Activated T-cell treated with anti-CD3 and anti-CD28 coated beads, Interleukin-2, amount 50 U/mL, for 4 hours (primary cell): Measurements from ENCODE around the gene ZBTB20. TPM values are rescaled to one million over a fixed set of nuclear protein-coding genes. Genes with fewer than 3 reads are reported as not detected.
"Not testable (repeated sequence)": the region's sequence is repeated elsewhere in the genome, so short reads cannot be mapped to it uniquely, and the experiment has no call there.

Source experiments
- ATAC-seq, 2 donors: fragments of 200-7000 bp; cut with Tn5 transposase; one replicate each; pipeline ENCODE4 v1.10.0; 2021
- DNase-seq: peaks from one replicate; pipeline ENCODE4 v3.0.0-alpha.2; 2020
- H3K27me3 Mint-ChIP-seq: one replicate; pipeline ENCODE4 v1.8.0; 2021; ENCODE audit warnings: low read depth, mixed read lengths
- H3K36me3 Mint-ChIP-seq: one replicate; pipeline ENCODE4 v1.8.0; 2022; ENCODE audit warnings: mixed read lengths; ENCODE audit not compliant: insufficient read depth
- H3K4me1 Mint-ChIP-seq: one replicate; pipeline ENCODE4 v1.8.0; 2021; ENCODE audit warnings: low read depth, mixed read lengths
- H3K4me3 Mint-ChIP-seq: one replicate; pipeline ENCODE4 v1.8.0; 2021; ENCODE audit warnings: mild to moderate bottlenecking, moderate library complexity, mixed read lengths
- H3K9me3 Mint-ChIP-seq: one replicate; pipeline ENCODE4 v1.8.0; 2021; ENCODE audit warnings: mixed read lengths
- total RNA-seq, 3 donors: library from RNA; stranded (reverse); gene quantifications; one replicate each; pipeline ENCODE4 v1.2.1, GENCODE V29; 2021

ZBTB20 gene
- total RNA-seq, 3 donors from 2014 or later, result 0.91 to 2.8 (median 1.8) TPM

DNA sequence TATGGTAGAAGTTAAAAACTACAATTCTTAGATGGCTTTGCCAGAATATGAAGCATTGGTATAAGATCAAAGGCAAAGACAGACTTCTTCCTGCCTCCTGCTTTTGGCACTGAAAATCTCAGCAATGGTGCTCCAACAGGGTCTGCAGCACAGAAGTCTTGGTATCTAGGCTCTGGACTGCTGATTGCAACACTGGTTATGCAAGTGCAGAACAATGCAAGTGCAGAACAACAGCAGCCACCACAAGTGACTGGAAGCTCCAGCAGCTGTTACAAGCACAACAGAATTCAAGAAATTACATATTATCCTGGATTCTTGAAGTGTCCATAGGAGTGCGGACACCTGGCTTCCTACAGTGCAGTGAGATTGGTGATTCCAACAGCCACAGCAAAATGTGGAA lies 33.7 kb downstream of the ZBTB20 start:
- DNase-seq (no peak), ATAC-seq (no peak)
- Mint-ChIP-seq H3K36me3 (peaks cover 6% of the 10 kb centered on the region), H3K27me3 (no peaks in the 10 kb centered on the region), H3K4me3 (no peak overlapping the region), H3K4me1 (peaks cover 6% of the 10 kb centered on the region), H3K9me3 (no peaks in the 10 kb centered on the region)

DNA sequence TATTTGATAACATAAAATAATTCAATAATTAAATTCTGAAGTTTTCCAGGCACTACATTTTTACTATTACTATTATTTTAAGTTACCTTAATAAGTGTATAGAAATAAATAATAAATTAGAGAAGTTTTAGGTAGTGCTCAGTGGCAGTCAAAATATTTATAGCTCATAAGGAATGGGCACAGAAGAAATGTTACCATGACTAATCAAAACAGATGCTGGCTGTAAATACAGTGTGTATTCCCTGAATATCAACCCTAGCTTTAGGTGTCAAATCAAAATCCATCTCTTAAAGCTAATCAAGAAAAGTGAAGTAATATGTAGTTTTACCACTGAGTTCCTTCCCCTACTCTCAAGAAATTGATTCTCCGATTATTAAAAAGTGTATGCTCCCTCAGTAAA lies 35.5 kb downstream of the ZBTB20 start:
- H3K4me1 Mint-ChIP-seq, result peaks cover 6% of the 10 kb centered on the region
- H3K4me3 Mint-ChIP-seq, result no peak overlapping the region
- no peaks in the 10 kb centered on the region for H3K9me3 Mint-ChIP-seq
- no peaks in the 10 kb centered on the region for H3K27me3 Mint-ChIP-seq
- peaks cover 17% of the 10 kb centered on the region for H3K36me3 Mint-ChIP-seq
- DNase-seq, result no peak
- ATAC-seq, result no peak

DNA sequence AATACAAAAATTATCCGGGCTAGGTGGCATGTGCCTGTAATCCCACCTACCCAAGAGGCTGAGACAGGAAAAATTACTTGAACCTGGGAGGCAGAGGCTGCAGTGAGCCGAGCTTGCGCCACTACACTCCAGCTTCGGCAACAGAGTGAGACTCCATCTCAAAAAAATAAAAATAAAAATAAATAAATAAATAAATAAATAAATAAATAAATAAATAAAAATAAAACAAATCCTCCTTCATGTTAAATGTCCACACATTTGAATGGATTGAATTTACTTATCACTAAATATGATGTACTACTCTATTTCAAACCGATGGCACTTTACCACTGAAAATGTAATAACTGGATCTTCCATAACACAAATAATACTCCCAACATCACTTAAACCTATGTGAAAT lies 36.3 kb downstream of the ZBTB20 start:
- ATAC-seq, result no peak
- peaks cover 4% of the 10 kb centered on the region for H3K4me1 Mint-ChIP-seq
- no peaks in the 10 kb centered on the region for H3K27me3 Mint-ChIP-seq
- peaks cover 15% of the 10 kb centered on the region for H3K36me3 Mint-ChIP-seq
- no peak for DNase-seq
- no peak overlapping the region for H3K4me3 Mint-ChIP-seq
- H3K9me3 Mint-ChIP-seq, result no peaks in the 10 kb centered on the region

GRCh38 chr3:115110066-115110465 lies 37.0 kb downstream of the ZBTB20 start:
- not testable (repeated sequence) for ATAC-seq, H3K9me3 Mint-ChIP-seq, DNase-seq, H3K27me3 Mint-ChIP-seq, H3K4me1 Mint-ChIP-seq, H3K4me3 Mint-ChIP-seq
- H3K36me3 Mint-ChIP-seq, result peaks cover 15% of the 10 kb centered on the region

- H3K4me3 Mint-ChIP-seq, result no peak overlapping the region
- DNase-seq (no peak), ATAC-seq (no peak)
- H3K27me3 Mint-ChIP-seq, result no peaks in the 10 kb centered on the region
- H3K4me1 Mint-ChIP-seq, result peaks cover 2% of the 10 kb centered on the region
- peaks cover 9% of the 10 kb centered on the region for H3K9me3 Mint-ChIP-seq
- peaks cover 25% of the 10 kb centered on the region for H3K36me3 Mint-ChIP-seq
These were observed 38.5 kb downstream of the ZBTB20 start for GRCh38 chr3:115108614-115109013.

DNA sequence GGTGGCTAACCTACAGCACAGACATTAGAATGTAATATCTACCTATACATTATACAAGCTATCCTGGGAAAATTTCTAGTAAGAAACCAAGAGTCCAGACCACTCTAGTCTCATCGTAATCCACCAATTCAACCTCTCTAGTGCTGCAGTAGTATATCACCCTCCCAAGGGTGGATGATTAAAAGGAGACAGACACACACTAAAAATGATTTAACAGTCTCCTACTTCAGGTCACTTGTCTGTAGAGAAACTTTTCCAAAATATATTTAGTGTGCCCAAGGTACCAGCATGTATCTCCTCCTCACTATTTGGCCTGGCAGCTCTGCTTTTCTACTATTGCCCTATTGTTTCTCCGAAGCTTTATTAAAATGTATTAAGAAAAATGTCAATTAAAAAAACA lies 45.0 kb downstream of the ZBTB20 start:
- Mint-ChIP-seq H3K9me3 (peaks cover 10% of the 10 kb centered on the region), H3K4me1 (peaks cover 39% of the 10 kb centered on the region), H3K27me3 (no peaks in the 10 kb centered on the region), H3K36me3 (peaks cover 10% of the 10 kb centered on the region), H3K4me3 (no peak overlapping the region)
- ATAC-seq (no peak), DNase-seq (no peak)

GRCh38 chr3:115100806-115101205 lies 46.3 kb downstream of the ZBTB20 start:
- H3K9me3 Mint-ChIP-seq, result peaks cover 10% of the 10 kb centered on the region
- no peaks in the 10 kb centered on the region for H3K27me3 Mint-ChIP-seq
- H3K4me3 Mint-ChIP-seq, result peak overlapping the region; percentile 82
- ATAC-seq (no peak), DNase-seq (no peak)
- H3K4me1 Mint-ChIP-seq, result peaks cover 44% of the 10 kb centered on the region
- peaks cover 10% of the 10 kb centered on the region for H3K36me3 Mint-ChIP-seq

DNA sequence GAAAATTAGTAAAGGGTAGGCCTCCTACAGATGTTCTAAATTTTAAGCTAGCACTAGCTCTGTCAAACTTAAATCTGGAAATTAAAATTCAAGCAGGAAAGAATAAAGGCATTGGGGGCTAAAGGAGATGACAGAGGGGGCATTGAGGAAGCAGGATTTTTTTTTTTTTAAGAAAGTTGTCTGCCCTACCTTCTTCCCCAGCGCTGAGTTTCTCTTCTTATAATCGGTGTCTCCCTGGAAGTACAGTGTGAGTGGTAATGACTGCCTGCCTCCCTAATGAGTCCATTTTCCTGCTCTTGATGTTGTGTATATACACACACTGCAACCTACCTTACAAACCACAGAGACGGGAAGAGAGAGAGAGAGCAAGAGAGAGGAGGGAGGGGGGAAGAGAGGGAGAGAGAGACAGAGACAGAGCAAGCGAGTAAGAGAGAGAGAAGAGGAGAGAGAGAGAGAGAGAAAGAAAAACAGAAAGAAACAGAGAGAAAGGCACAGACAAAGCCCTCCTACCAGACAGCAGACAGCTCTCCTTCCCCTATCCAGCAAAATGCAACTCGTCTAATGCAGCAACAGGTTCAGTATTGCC lies 47.0 kb downstream of the ZBTB20 start:
- Mint-ChIP-seq H3K4me1 (peaks cover 44% of the 10 kb centered on the region), H3K36me3 (peaks cover 10% of the 10 kb centered on the region), H3K27me3 (no peaks in the 10 kb centered on the region), H3K9me3 (peaks cover 10% of the 10 kb centered on the region), H3K4me3 (peak overlapping the region; percentile 82)
- DNase-seq (peak; percentile 4), ATAC-seq (peak; percentile 76)

- ATAC-seq (no peak), DNase-seq (no peak)
- Mint-ChIP-seq H3K27me3 (no peaks in the 10 kb centered on the region), H3K36me3 (peaks cover 8% of the 10 kb centered on the region), H3K4me3 (peak overlapping the region; percentile 82), H3K4me1 (peaks cover 44% of the 10 kb centered on the region), H3K9me3 (peaks cover 6% of the 10 kb centered on the region)
These were observed 47.7 kb downstream of the ZBTB20 start for GRCh38 chr3:115099134-115099985.

DNA sequence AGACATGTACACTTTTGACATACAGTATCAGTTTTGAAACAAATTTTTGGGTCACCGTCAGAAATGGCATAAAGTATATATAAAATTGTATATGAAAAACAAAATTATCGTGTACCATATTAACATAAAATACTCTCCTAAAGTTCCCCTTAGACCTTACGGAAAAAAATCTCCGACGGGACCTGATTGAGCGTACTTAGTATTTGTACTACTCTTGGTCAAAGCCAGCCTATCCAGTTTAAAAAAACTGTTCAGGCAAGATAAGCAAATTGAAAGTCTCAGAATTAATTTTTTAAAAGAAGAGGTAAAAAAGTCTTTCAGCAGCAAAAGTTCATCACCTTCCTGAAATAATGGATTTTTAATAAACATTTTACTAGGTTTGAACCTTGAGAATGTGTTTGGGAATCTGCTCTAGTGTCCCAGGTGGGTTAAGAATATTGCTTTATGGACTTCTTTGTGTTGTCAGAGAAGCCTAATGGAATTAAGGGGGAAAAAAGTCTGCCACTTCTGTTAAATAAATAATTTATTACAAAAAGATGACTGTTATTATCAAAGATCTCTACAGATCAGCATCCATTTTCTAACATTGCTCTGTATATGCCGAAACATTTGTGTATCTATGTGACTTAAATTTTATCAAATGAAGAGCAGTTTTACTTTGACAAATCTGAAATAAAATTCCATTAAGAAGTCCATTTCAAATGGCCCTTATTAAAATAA lies 48.6 kb downstream of the ZBTB20 start:
- no peak for ATAC-seq
- H3K9me3 Mint-ChIP-seq, result peaks cover under 1% of the 10 kb centered on the region
- H3K4me1 Mint-ChIP-seq, result peaks cover 47% of the 10 kb centered on the region
- no peak for DNase-seq
- H3K4me3 Mint-ChIP-seq, result no peak overlapping the region
- H3K27me3 Mint-ChIP-seq, result no peaks in the 10 kb centered on the region
- no peaks in the 10 kb centered on the region for H3K36me3 Mint-ChIP-seq

DNA sequence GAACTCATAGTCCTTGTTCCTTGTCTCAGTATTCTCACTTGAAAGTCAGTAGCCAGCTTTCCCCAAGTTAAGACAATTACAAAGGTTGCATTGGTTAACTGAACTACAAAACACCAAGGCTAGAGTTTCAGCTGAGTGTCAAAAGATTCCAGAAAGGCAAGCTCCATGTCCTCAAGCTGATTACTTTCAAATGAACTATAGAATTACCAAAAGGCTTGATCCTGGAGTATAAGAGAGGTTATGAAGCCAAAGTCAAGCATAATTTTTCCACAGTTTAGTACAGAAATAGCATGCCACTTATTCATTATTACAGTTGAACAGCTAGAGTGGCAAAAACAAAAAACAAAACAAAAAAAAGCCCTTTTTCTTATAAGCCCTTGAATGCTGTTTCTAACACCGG lies 51.9 kb downstream of the ZBTB20 start:
- Mint-ChIP-seq H3K4me1 (peaks cover 36% of the 10 kb centered on the region), H3K9me3 (no peaks in the 10 kb centered on the region), H3K4me3 (no peak overlapping the region), H3K27me3 (no peaks in the 10 kb centered on the region), H3K36me3 (no peaks in the 10 kb centered on the region)
- DNase-seq (no peak), ATAC-seq (no peak)

GRCh38 chr3:115092220-115092791 lies 54.8 kb downstream of the ZBTB20 start:
- no peaks in the 10 kb centered on the region for H3K27me3 Mint-ChIP-seq
- no peak overlapping the region for H3K4me3 Mint-ChIP-seq
- peak; percentile 45 for DNase-seq
- H3K9me3 Mint-ChIP-seq, result no peaks in the 10 kb centered on the region
- H3K4me1 Mint-ChIP-seq, result peaks cover 14% of the 10 kb centered on the region
- ATAC-seq, result peak in 1 of 2 donors; percentile 34
- peaks cover 1% of the 10 kb centered on the region for H3K36me3 Mint-ChIP-seq

DNA sequence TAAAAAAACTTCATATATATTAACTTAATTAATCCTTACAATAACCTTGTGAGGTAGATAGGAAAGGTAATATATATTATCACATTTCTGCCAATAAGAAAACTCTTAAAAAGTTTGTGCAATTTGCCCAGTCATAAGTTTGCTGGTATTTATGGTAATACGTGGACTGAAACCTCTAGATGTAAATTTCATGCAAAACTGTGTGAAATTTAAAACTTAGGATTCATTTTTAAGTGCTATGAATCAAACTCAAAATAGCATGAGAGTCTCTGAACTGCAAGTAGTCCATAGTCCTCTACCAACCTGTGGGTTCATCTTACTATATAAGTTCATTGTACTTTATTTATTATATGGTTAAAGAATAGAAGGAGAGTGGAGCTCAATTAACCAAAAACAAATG lies 56.4 kb downstream of the ZBTB20 start:
- H3K27me3 Mint-ChIP-seq, result no peaks in the 10 kb centered on the region
- H3K4me1 Mint-ChIP-seq, result peaks cover 12% of the 10 kb centered on the region
- peaks cover 1% of the 10 kb centered on the region for H3K36me3 Mint-ChIP-seq
- DNase-seq (no peak), ATAC-seq (no peak)
- no peaks in the 10 kb centered on the region for H3K9me3 Mint-ChIP-seq
- H3K4me3 Mint-ChIP-seq, result no peak overlapping the region

GRCh38 chr3:115089481-115089880 lies 57.6 kb downstream of the ZBTB20 start:
- DNase-seq, result no peak

More at GRCh38 chr3:115089481-115089880, 57.6 kb downstream of the ZBTB20 start:
- Mint-ChIP-seq H3K27me3 (no peaks in the 10 kb centered on the region), H3K4me1 (peaks cover 20% of the 10 kb centered on the region), H3K9me3 (no peaks in the 10 kb centered on the region), H3K36me3 (peaks cover 4% of the 10 kb centered on the region), H3K4me3 (no peak overlapping the region)
- no peak for ATAC-seq
